ENCODE data around the gene MAP3K3. TPM values are rescaled to one million over a fixed set of nuclear protein-coding genes. Genes with fewer than 3 reads are reported as not detected.

Gene MAP3K3
- total RNA-seq, 1 experiment from 2014 or later: 24.3 TPM

- no peak overlapping the region for H2AFZ ChIP-seq (ENCODE audit: low read length)
- TF ChIP-seq, protein P1, sequence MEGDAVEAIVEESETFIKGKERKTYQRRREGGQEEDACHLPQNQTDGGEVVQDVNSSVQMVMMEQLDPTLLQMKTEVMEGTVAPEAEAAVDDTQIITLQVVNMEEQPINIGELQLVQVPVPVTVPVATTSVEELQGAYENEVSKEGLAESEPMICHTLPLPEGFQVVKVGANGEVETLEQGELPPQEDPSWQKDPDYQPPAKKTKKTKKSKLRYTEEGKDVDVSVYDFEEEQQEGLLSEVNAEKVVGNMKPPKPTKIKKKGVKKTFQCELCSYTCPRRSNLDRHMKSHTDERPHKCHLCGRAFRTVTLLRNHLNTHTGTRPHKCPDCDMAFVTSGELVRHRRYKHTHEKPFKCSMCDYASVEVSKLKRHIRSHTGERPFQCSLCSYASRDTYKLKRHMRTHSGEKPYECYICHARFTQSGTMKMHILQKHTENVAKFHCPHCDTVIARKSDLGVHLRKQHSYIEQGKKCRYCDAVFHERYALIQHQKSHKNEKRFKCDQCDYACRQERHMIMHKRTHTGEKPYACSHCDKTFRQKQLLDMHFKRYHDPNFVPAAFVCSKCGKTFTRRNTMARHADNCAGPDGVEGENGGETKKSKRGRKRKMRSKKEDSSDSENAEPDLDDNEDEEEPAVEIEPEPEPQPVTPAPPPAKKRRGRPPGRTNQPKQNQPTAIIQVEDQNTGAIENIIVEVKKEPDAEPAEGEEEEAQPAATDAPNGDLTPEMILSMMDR (conservative IDR thresholded peaks at IDR 0.05): no peak
- WGBS (ENCODE audit: extremely low coverage, insufficient read length, low lambda C conversion rate): no CpG with 5 or more reads among the region's 11 CpGs
- no peaks in the 10 kb centered on the region for H3K23me2 ChIP-seq (ENCODE audit: insufficient read length, low read depth, low read length, poor library complexity, severe bottlenecking)
- no peak overlapping the region for H3K4ac ChIP-seq (ENCODE audit: low read depth, low read length)
- Mint-ChIP-seq H3K27ac (peak overlapping the region; percentile 4 to 88 (median 80); a peak in 3 of 7 replicates), H3K9me3 (no peaks in the 10 kb centered on the region), H3K36me3 (ENCODE audit: insufficient read depth in 1 of 3, low read depth in 3 of 3) (peaks cover 13 to 51% (median 43%) of the 10 kb centered on the region in 3 experiments; a peak in 6 of 7 replicates), H3K4me1 (peaks cover 17 to 19% of the 10 kb centered on the region in 2 experiments), H3K4me3 (no peak overlapping the region), H3K27me3 (ENCODE audit: low read depth) (no peaks in the 10 kb centered on the region)
- no peak overlapping the region for H2AK5ac ChIP-seq (ENCODE audit: insufficient read length, low read length)
- H2BK12ac ChIP-seq (ENCODE audit: insufficient read length, low read depth, low read length): no peak overlapping the region
- H2BK20ac ChIP-seq (ENCODE audit: low read depth, low read length, poor library complexity, severe bottlenecking): no peak overlapping the region
- H3K4me1 ChIP-seq (ENCODE audit: insufficient read depth, low read length): peaks cover 2% of the 10 kb centered on the region; the same call in 1 of the 2 replicates
- H3K18ac ChIP-seq (ENCODE audit: insufficient read length, low read depth, low read length): no peak overlapping the region
- no peak overlapping the region for H3K9ac ChIP-seq (ENCODE audit: extremely low read depth, insufficient read length, low read length)
- H4K20me1 ChIP-seq (ENCODE audit: control insufficient read depth, insufficient read depth, insufficient read length): no peaks in the 10 kb centered on the region
- no peak overlapping the region for H4K8ac ChIP-seq (replicated peaks; ENCODE audit: insufficient read length, low read depth, low read length)
- no peak overlapping the region for H3K23ac ChIP-seq (ENCODE audit: insufficient read length, low read depth, low read length)
- 0 out of 2 replicates have a peak, but pooled peaks cover 1% of the 10 kb centered on the region for H3K79me2 ChIP-seq (ENCODE audit: insufficient read depth, low read length)
- H3K14ac ChIP-seq (ENCODE audit: insufficient read depth, low read length): no peak overlapping the region
- H3T11ph ChIP-seq (ENCODE audit: low read length): no peak overlapping the region
- H3K79me1 ChIP-seq (ENCODE audit: insufficient read depth, low read depth, low read length, poor library complexity, severe bottlenecking): peaks cover 3% of the 10 kb centered on the region
- no peak overlapping the region for H3K4me2 ChIP-seq (ENCODE audit: insufficient read depth, insufficient read length, low read length)
- no peaks in the 10 kb centered on the region for H3K9me3 ChIP-seq (ENCODE audit: control insufficient read depth, low read depth, low read length)
- H4K91ac ChIP-seq (ENCODE audit: insufficient read length, low read depth, low read length): no peak overlapping the region
- H3K27me3 ChIP-seq (ENCODE audit: insufficient read depth, low read length): no peaks in the 10 kb centered on the region
- H3K27ac ChIP-seq (ENCODE audit: insufficient read length, low read depth, low read length): no peak overlapping the region
- H4K5ac ChIP-seq (ENCODE audit: insufficient read length, low read depth, low read length): no peak overlapping the region
- no peak overlapping the region for H3K56ac ChIP-seq (ENCODE audit: insufficient read length, low read depth, low read length)
- H2BK15ac ChIP-seq (ENCODE audit: low read depth, low read length): no peak overlapping the region
- DNase-seq: peak; percentile 39
- no peak overlapping the region for H2BK120ac ChIP-seq (ENCODE audit: low read depth, low read length, poor library complexity, severe bottlenecking)
- no peak overlapping the region for H2BK5ac ChIP-seq (ENCODE audit: insufficient read length, low read length)
Measured at GRCh38 chr17:63579633-63580032, 42.6 kb upstream of the MAP3K3 start.
